K562 treated with DMSO at 1 percent for 12 hours (cell line): ENCODE results near the gene ADAM12. TPM values are rescaled to one million over a fixed set of nuclear protein-coding genes. Genes with fewer than 3 reads are reported as not detected.

ENCODE experiments used
- total RNA-seq: library from RNA; unstranded; fragments of 300-600 nt; gene quantifications from 2 replicates; pipeline ENCODE4 v1.2.3, GENCODE V29; 2022; ENCODE audit not compliant: insufficient read depth

The ADAM12 gene
- total RNA-seq = not detected in 2 replicates

GRCh38 chr10:126387931-126388911, at the start of gene ADAM12:
TSS of gene ADAM12 (minus strand) at chr10:126388477. CDS start at chr10:126388145, 332 bp downstream.

